NCI-H82 (cell line): ENCODE measurements around the gene CCM2.
A peak's percentile ranks its signal among the peaks of the same experiment; 100 is the strongest.

Source experiments
- DNase-seq: peaks from one replicate; lab custom pipeline; 2025; lab: John Stamatoyannopoulos, UW

Gene CCM2

GRCh38 chr7:45000093-45001032 is at the start of gene CCM2:
TSS of gene CCM2 (plus strand) at chr7:45000201. CDS start at chr7:45000334, 133 bp downstream.
- peak; percentile 71 for DNase-seq

- DNase-seq = no peak
Observed at GRCh38 chr7:44953156-44953555, 46.8 kb upstream of the CCM2 start.

GRCh38 chr7:44955733-44956132 is 44.3 kb upstream of the CCM2 start:
- no peak for DNase-seq

- DNase-seq = peak; percentile 13
Observed at GRCh38 chr7:44956157-44956766, 43.7 kb upstream of the CCM2 start.

- DNase-seq = no peak
Observed at GRCh38 chr7:44958645-44959344, 41.2 kb upstream of the CCM2 start.

DNA sequence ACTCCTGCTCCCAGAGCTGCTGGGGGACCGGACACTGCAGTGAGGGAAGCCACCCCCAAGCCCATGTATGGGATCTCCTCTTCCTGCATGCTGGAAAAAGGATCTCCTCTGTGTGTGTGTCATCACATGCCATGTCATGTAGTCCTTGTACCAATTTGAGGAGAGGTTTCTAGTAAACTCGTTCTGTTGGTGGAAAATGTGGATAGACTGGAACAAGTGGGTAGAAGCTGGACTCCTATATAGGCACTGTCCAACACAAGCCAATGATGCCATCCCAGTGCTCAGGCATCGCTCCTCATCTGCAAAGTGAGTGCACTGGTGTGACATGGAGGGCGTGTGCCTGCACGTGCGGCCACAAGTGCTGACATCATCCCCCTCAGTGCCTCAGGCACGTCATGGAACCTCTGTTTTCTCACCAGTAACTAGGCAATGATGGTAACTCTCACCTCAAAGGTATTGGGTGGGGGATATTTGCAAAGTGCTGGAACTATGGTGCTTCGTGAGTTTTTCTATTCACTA is 40.5 kb upstream of the CCM2 start:
- DNase-seq = no peak

DNA sequence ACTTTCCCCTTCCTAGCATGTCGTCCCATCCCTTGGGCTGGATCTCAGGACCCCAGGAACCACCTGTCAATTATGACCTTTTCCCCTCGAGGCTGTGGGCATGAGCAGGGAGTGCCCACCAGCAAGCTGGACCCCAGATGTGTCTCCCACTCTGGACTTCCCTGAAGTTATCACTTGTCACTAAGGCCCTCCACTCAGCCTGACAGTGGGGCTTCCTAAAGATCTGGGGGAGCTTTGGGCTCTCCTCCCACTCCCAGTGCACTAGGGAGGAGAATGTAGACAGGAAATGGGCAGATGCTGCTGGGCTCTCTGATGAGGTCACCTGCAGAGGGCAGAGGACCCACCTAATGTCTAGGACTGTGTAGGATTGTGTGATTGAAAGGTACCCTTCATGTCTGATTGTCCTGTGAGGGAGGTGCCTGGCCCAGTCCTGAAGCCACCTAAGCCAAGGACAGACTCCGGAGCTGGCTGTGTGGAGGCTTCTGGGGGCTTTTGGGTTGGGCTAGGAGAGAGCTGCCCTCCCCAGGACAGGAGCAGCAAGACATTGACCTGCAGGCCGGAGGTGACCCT is 39.9 kb upstream of the CCM2 start:
- DNase-seq = no peak

DNA sequence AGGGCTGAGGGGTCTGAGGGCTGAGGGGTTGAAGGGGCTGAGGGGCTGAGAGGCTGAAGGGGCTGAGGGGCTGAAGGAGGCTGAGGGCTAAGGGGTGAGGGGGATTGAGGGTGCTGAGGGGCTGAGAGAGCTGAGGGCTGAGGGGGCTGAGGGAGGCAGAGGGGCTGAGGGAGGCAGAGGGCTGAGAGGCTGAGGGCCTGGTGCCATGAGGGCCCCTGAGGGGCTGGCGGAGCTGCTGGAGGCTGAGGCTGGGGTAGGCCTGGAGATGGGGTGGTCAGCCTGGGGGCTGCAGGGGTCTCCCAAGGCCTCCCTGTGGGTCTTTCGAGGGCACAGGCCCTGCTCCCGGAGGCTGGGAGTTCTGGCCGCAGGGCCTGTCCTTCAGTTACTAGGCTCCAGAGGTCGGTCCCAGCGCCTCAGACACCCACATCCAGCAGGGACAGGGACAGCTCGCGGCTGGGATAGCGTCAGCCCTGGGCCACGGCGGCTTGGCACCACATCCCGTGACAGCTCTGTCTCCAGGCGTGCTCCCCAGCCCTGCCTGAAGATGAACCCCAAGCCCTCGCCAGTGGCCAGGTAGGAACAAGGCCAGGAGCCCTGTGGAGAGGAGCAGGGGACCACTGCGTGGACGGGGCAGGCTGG is 38.0 kb upstream of the CCM2 start:
- DNase-seq = no peak

- DNase-seq = no peak
Observed at GRCh38 chr7:44962483-44963251, 37.3 kb upstream of the CCM2 start.

- DNase-seq = no peak
Observed at GRCh38 chr7:44963364-44964290, 36.4 kb upstream of the CCM2 start.

DNA sequence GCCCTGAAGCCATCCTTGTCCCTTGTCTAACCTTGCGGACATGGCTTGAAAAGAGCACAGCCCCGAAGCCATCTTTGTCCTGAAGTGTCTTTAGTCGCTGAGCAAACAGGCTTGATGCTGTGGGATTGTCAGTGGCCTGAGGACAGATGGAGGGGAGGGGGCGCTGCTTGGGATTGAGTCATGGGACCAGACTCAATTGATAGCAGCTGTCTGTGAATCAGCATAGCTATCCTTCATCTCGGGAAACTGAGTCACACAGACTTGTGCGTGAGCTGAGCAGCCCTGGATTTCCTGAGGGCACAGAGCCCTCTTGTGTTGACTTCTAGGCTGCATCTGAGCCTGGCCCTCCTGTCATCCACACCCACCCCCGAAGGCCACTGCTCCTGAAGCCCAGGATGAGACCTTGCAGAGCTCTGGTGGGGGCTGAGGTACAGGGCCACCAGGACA is 35.6 kb upstream of the CCM2 start:
- DNase-seq = peak; percentile 50

DNA sequence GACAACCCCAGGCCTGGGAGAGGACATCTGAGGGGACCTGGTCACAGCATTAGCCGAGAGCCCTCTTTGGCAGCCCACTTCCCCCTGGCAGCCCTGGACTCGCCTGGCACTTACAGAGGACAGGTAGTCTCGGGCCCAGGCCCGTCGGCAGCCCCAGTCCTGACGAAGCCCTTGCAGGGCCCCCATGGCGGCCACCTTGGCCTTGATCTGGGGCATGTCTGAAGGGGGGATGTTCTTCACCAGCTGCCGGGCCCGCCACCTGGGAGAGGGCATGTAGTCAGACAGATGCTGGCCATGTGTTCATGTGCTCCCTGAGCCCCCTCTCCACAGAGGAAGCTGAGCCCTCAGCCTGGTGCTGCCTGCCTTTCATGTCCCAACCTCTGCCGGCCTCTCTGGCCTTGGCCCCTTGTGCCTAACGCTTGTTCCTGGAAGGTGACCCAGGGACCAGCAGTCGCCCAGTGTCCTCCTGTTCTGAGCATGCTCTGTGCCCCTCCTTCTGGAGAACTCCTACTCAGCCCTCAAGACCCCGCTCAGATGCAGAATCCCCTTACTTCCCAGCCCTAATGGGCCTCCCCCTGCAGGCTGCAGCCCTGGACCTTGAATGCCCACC is 35.1 kb upstream of the CCM2 start:
- DNase-seq = peak; percentile 14

- no peak for DNase-seq
Observed at GRCh38 chr7:44965441-44965903, 34.5 kb upstream of the CCM2 start.

DNA sequence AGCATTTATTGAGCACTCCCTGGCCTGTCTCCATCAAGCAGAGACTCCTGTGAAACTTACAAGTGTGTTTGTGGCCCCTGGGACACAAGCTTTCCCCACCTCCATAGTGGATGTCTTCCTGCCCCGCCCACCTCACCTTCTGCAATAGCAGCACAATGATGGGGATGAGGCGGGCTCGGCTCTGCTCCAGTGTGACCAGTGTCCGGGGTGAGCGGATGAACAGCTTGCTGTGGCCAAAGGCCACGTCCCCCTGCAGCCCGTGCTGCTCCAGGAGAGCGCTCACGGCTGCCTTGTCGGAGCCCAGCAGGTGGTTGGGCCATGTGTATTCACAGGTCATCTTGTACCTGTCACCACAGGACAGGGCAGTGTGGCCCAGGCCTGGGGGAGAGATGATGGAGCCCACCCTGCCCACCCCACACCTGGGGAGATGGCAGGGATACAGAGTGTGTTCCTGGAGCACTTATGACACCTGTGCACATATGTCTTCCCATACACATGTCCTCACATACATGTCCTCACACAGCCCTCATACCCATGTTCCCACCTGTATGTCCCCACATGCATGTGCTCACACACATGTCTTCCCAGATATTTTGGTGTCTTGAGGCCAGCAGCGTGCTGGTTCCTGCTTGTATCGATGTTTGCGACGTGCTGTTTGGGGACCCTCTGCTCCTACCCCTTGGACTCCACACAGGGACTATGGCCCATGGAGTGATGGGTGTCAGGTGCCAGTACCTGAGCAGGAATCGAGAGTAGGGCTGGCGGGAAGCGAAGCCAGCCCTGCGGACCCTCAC is 33.9 kb upstream of the CCM2 start:
- DNase-seq = no peak

DNA sequence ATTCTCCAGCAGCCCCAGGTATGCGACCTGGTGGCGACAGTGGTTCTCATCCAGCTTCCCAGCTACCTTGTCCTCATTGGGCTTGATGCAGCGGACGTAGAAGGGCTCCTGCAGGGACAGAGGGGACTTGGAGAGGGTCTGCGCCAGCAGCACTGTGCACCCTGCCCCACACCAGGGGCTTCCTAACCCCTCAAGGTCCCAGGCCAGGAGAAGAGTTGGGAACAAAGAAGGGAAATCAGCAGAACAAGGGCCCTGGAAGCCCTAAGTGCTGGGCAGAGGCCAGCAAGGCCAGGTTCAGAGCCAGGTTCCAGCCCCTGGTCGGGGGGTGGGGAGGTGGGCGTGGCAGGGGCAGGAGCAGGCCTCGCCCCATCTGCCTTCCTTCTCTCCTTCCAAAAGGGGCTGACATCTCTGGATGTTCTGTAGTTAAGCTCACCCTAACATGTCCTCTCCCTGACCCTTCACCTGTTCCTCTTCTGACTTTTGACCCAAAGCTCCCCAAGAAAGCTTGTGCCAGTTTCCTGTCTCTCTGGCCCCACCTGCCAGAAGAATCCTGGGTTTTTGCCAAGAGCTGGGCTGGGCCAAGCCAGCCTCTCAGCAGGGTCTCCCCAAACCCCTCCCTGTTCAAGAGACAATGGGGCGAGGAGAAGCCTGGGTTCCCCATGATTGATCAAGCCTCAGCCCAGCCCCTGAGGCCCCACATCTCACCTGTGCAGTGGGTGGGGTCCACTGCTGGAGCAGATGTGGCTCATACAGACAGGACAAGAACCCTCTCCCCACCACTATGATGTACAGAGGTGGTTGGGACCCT is 33.1 kb upstream of the CCM2 start:
- no peak for DNase-seq

- peak; percentile 17 for DNase-seq
Observed at GRCh38 chr7:44967571-44968446, 32.2 kb upstream of the CCM2 start.
